PC-9 (cell line): ENCODE data around the gene MMP15. TPM values are rescaled to one million over a fixed set of nuclear protein-coding genes. Genes with fewer than 3 reads are reported as not detected.
"Not testable (repeated sequence)": the region's sequence is repeated elsewhere in the genome, so short reads cannot be mapped to it uniquely, and the experiment has no call there.

Experiments
- BruUV-seq: library from RNA; stranded (reverse); fragments of 400-500 nt; replicated peaks from 2 replicates; lab custom pipeline; 2021; lab: Mats Ljungman, UMichigan
- CTCF ChIA-PET: fragments of 300-600 bp; sonication (Branson Sonifier 250); formaldehyde crosslinking; loops from one replicate; lab custom pipeline; 2022; ENCODE audit warnings: antibody characterized with exemption; lab: Charles Lee
- POLR2A ChIA-PET: fragments of 300-600 bp; sonication (Branson Sonifier 250); formaldehyde crosslinking; loops from one replicate; lab custom pipeline; 2022; ENCODE audit warnings: antibody characterized with exemption; ENCODE audit not compliant: unreplicated experiment; lab: Charles Lee
- DNase-seq, 2 experiments: peaks; one replicate each; pipeline versions ENCODE4 v3.0.0 to v3.0.0-alpha.2; 2015 to 2022; ENCODE audit warnings: mixed read lengths in 1 of 2
- H2AFZ ChIP-seq: fragments of 200-600 bp; sonication (generic); 2 replicates; pipeline ENCODE4 v1.8.1; 2017; ENCODE audit warnings: antibody characterized with exemption
- H3F3A ChIP-seq: fragments of 200-600 bp; sonication (generic); 2 replicates; pipeline ENCODE4 v1.8.1; 2017; ENCODE audit warnings: antibody characterized with exemption, mild to moderate bottlenecking, low read depth; ENCODE audit not compliant: insufficient read depth
- H3K27ac ChIP-seq: fragments of 200-600 bp; sonication (generic); 2 replicates; pipeline ENCODE4 v1.6.1; 2016; ENCODE audit warnings: mixed run types
- H3K27me3 ChIP-seq: fragments of 200-600 bp; sonication (generic); 2 replicates; pipeline ENCODE4 v1.6.1; 2016; ENCODE audit warnings: low read depth, mixed run types; ENCODE audit not compliant: insufficient read depth
- H3K36me3 ChIP-seq: fragments of 200-600 bp; sonication (generic); 2 replicates; pipeline ENCODE4 v1.6.1; 2016; ENCODE audit warnings: low read depth, mixed run types
- H3K4me1 ChIP-seq: fragments of 200-600 bp; sonication (generic); replicated peaks from 2 replicates; pipeline ENCODE4 v1.6.1; 2016; ENCODE audit warnings: mixed run types; ENCODE audit not compliant: insufficient read depth
- H3K4me2 ChIP-seq: fragments of 200-600 bp; sonication (generic); 2 replicates; pipeline ENCODE4 v1.6.1; 2017; ENCODE audit warnings: mixed run types
- H3K4me3 ChIP-seq: fragments of 200-600 bp; sonication (generic); 2 replicates; pipeline ENCODE4 v1.6.1; 2016; ENCODE audit warnings: mixed run types
- H3K79me2 ChIP-seq: fragments of 200-600 bp; sonication (generic); 2 replicates; pipeline ENCODE4 v1.6.1; 2017; ENCODE audit warnings: low read depth, mixed run types
- H3K9me2 ChIP-seq: fragments of 200-600 bp; sonication (generic); 2 replicates; pipeline ENCODE4 v1.8.1; 2017; ENCODE audit warnings: mild to moderate bottlenecking; ENCODE audit not compliant: insufficient read depth
- H3K9me3 ChIP-seq: fragments of 200-600 bp; sonication (generic); 2 replicates; pipeline ENCODE4 v1.8.1; 2016; ENCODE audit warnings: low read depth; ENCODE audit not compliant: insufficient read depth
- H4K20me1 ChIP-seq: fragments of 200-600 bp; sonication (generic); 2 replicates; pipeline ENCODE4 v1.8.1; 2017; ENCODE audit not compliant: insufficient read depth
- CTCF ChIP-seq: fragments of 200-600 bp; sonication (generic); conservative IDR thresholded peaks from 2 replicates; pipeline ENCODE4 v1.6.1; 2017; ENCODE audit warnings: mixed run types, antibody characterized with exemption, mild to moderate bottlenecking, moderate library complexity
- EZH2 ChIP-seq: fragments of 200-600 bp; sonication (generic); IDR thresholded peaks from 2 replicates; pipeline ENCODE4 v1.8.0; 2017; ENCODE audit warnings: antibody characterized with exemption, low read depth
- intact Hi-C: fragments of 100-400 bp; cut with micrococcal nuclease; formaldehyde crosslinking; loops from one replicate; pipeline ENCODE4 v1.10.0; 2022; ENCODE audit not compliant: unreplicated experiment
- total RNA-seq: library from RNA; stranded (reverse); gene quantifications from 2 replicates; pipeline ENCODE4 v1.2.3, GENCODE V29; 2021

MMP15 gene
- total RNA-seq, 1 experiment from 2014 or later = 20.1 TPM

GRCh38 chr16:58001781-58002415 is 23.7 kb upstream of the MMP15 start:
- Histone ChIP-seq H2AFZ (no peak overlapping the region; the same call in 1 of the 2 replicates), H3K4me3 (peak overlapping the region; percentile 89), H3K9me3 (no peaks in the 10 kb centered on the region), H3F3A (peaks cover 33% of the 10 kb centered on the region), H3K9me2 (no peaks in the 10 kb centered on the region), H3K4me2 (peak overlapping the region; percentile 100), H4K20me1 (no peaks in the 10 kb centered on the region), H3K79me2 (peaks cover 16% of the 10 kb centered on the region; the same call in 1 of the 2 replicates), H3K36me3 (peaks cover 11% of the 10 kb centered on the region), H3K27ac (no peak overlapping the region), H3K4me1 (peaks cover 27% of the 10 kb centered on the region), H3K27me3 (no peaks in the 10 kb centered on the region)
- intact Hi-C loops = loop anchor here (1.0 to 2.0 kb wide), 2 partner anchors 245 to 267 kb away; partner anchors contain the start of gene KATNB1
- no peak for TF ChIP-seq EZH2
- no peak for TF ChIP-seq CTCF
- no peak for DNase-seq
- BruUV-seq = TSS peak; percentile 26
- POLR2A ChIA-PET = interaction anchor here (0.6 kb wide), 1 partner anchor 192 kb away, joined by 4 read pairs; no protein-coding TSS in a partner anchor
- CTCF ChIA-PET = interaction anchor here (0.6 kb wide), 1 partner anchor 127 kb away, joined by 4 read pairs; the partner anchor contains the start of gene CFAP20

GRCh38 chr16:58002416-58002800 is 23.1 kb upstream of the MMP15 start:
- TF ChIP-seq CTCF (no peak), EZH2 (no peak)
- no peaks in the 10 kb centered on the region for H3K27me3 ChIP-seq
- BruUV-seq = no TSS peak
- H3K79me2 ChIP-seq = peaks cover 16% of the 10 kb centered on the region; the same call in 1 of the 2 replicates
- ChIA-PET POLR2A (no interaction called here), CTCF (no interaction called here)
- no peak overlapping the region for H3K27ac ChIP-seq
- H3K9me2 ChIP-seq = no peaks in the 10 kb centered on the region
- H3K9me3 ChIP-seq = no peaks in the 10 kb centered on the region
- peaks cover 27% of the 10 kb centered on the region for H3K4me1 ChIP-seq
- H2AFZ ChIP-seq = no peak overlapping the region
- no peak overlapping the region for H3K4me3 ChIP-seq
- H4K20me1 ChIP-seq = no peaks in the 10 kb centered on the region
- intact Hi-C loops = no loop called here
- peaks cover 33% of the 10 kb centered on the region for H3F3A ChIP-seq
- H3K4me2 ChIP-seq = peak overlapping the region; percentile 100; the same call in 1 of the 2 replicates
- DNase-seq = no peak
- peaks cover 11% of the 10 kb centered on the region for H3K36me3 ChIP-seq

- H3K4me3 ChIP-seq = no peak overlapping the region
- H3K27me3 ChIP-seq = no peaks in the 10 kb centered on the region
- DNase-seq = no peak
- H3K9me3 ChIP-seq = no peaks in the 10 kb centered on the region
- H4K20me1 ChIP-seq = no peaks in the 10 kb centered on the region
- H3K9me2 ChIP-seq = no peaks in the 10 kb centered on the region
- TF ChIP-seq EZH2 (no peak), CTCF (no peak)
- BruUV-seq = no TSS peak
- no peak overlapping the region for H3K27ac ChIP-seq
- H3K4me1 ChIP-seq = peaks cover 23% of the 10 kb centered on the region
- CTCF ChIA-PET = no interaction called here
- POLR2A ChIA-PET = no interaction called here
- H3K36me3 ChIP-seq = peaks cover 11% of the 10 kb centered on the region
- intact Hi-C loops = no loop called here
- peaks cover 16% of the 10 kb centered on the region; the same call in 1 of the 2 replicates for H3K79me2 ChIP-seq
- H3K4me2 ChIP-seq = no peak overlapping the region
- H3F3A ChIP-seq = peaks cover 33% of the 10 kb centered on the region
- no peak overlapping the region for H2AFZ ChIP-seq
Observed at GRCh38 chr16:58002936-58003335, 22.6 kb upstream of the MMP15 start.

GRCh38 chr16:58004736-58005135 is 20.8 kb upstream of the MMP15 start:
- H3K4me3 ChIP-seq, H3K9me3 ChIP-seq, DNase-seq, H4K20me1 ChIP-seq, H3K27me3 ChIP-seq, H2AFZ ChIP-seq, POLR2A ChIA-PET, H3K4me1 ChIP-seq, BruUV-seq, H3K4me2 ChIP-seq, H3K79me2 ChIP-seq, H3K27ac ChIP-seq, H3K9me2 ChIP-seq: not testable (repeated sequence)
- H3F3A ChIP-seq = peaks cover 15% of the 10 kb centered on the region
- H3K36me3 ChIP-seq = peaks cover 11% of the 10 kb centered on the region
- CTCF ChIA-PET = interaction anchor here (0.9 kb wide), 1 partner anchor 99 kb away, joined by 4 read pairs; no protein-coding TSS in a partner anchor
- intact Hi-C loops = loop anchor here (1.0 kb wide), 2 partner anchors 247 to 428 kb away; no protein-coding TSS in a partner anchor
